ENCODE data around the gene FAHD2A.

Gene FAHD2A

GRCh38 chr2:95385570-95385984 lies 16.9 kb upstream of the FAHD2A start:
- TF ChIP-seq, protein P1, sequence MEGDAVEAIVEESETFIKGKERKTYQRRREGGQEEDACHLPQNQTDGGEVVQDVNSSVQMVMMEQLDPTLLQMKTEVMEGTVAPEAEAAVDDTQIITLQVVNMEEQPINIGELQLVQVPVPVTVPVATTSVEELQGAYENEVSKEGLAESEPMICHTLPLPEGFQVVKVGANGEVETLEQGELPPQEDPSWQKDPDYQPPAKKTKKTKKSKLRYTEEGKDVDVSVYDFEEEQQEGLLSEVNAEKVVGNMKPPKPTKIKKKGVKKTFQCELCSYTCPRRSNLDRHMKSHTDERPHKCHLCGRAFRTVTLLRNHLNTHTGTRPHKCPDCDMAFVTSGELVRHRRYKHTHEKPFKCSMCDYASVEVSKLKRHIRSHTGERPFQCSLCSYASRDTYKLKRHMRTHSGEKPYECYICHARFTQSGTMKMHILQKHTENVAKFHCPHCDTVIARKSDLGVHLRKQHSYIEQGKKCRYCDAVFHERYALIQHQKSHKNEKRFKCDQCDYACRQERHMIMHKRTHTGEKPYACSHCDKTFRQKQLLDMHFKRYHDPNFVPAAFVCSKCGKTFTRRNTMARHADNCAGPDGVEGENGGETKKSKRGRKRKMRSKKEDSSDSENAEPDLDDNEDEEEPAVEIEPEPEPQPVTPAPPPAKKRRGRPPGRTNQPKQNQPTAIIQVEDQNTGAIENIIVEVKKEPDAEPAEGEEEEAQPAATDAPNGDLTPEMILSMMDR (IDR thresholded peaks at IDR 0.05; ENCODE audit: insufficient read depth, low read depth, low read length, missing control alignments): no peak
- no peak for DNase-seq (ENCODE audit: low read depth)
- H3K4me3 ChIP-seq (ENCODE audit: low read length): no peak overlapping the region

GRCh38 chr2:95386031-95386430 lies 16.5 kb upstream of the FAHD2A start:
- H3K4me3 ChIP-seq (ENCODE audit: low read length): no peak overlapping the region
- TF ChIP-seq, protein P1 (IDR thresholded peaks at IDR 0.05; ENCODE audit: insufficient read depth, low read depth, low read length, missing control alignments): no peak
- DNase-seq (ENCODE audit: low read depth): no peak

DNA sequence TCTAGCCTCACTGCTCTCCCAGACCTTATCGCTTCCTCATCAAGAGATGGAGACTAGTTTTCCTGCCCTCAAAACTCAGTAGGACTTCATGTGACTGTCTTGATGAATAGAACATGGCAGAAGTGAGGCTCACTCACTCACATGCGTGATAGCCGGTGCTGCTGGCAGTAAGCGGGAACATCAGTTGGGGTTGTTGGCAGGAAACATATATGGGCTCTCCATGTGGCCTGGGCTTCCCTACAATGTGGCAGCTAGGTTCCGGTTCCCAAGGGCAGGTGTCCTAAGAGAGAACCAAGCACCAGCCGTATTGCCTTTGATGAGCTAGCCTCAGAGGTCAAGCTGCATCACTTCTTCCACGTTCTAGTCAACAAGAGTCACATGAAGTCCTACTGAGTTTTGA lies 15.2 kb upstream of the FAHD2A start:
- TF ChIP-seq, protein P1 (IDR thresholded peaks at IDR 0.05; ENCODE audit: insufficient read depth, low read depth, low read length, missing control alignments): no peak
- no peak overlapping the region for H3K4me3 ChIP-seq (ENCODE audit: low read length)
- no peak for DNase-seq (ENCODE audit: low read depth)

- DNase-seq (ENCODE audit: low read depth): no peak
- H3K4me3 ChIP-seq (ENCODE audit: low read length): no peak overlapping the region
- TF ChIP-seq, protein P1 (IDR thresholded peaks at IDR 0.05; ENCODE audit: insufficient read depth, low read depth, low read length, missing control alignments): no peak
These were observed 14.3 kb upstream of the FAHD2A start for GRCh38 chr2:95388091-95388692.

GRCh38 chr2:95388856-95389244 lies 13.7 kb upstream of the FAHD2A start:
- DNase-seq (ENCODE audit: low read depth): no peak
- TF ChIP-seq, protein P1 (IDR thresholded peaks at IDR 0.05; ENCODE audit: insufficient read depth, low read depth, low read length, missing control alignments): no peak
- H3K4me3 ChIP-seq (ENCODE audit: low read length): no peak overlapping the region

GRCh38 chr2:95389245-95390119 lies 13.0 kb upstream of the FAHD2A start:
- TF ChIP-seq, protein P1 (IDR thresholded peaks at IDR 0.05; ENCODE audit: insufficient read depth, low read depth, low read length, missing control alignments): peak; percentile 78
- H3K4me3 ChIP-seq (ENCODE audit: low read length): no peak overlapping the region
- DNase-seq (ENCODE audit: low read depth): peak; percentile 37
